Inflammatory macrophage treated with lipopolysaccharide for 4 hours (primary cell): ENCODE data around the gene FOSL1.
"Not testable (repeated sequence)": the region's sequence is repeated elsewhere in the genome, so short reads cannot be mapped to it uniquely, and the experiment has no call there.

Experiments
- DNase-seq: peaks from one replicate; pipeline ENCODE4 v3.0.0-alpha.2; 2020

FOSL1 gene

GRCh38 chr11:65852508-65853245, 47.5 kb downstream of the FOSL1 start:
- DNase-seq: no peak

GRCh38 chr11:65851811-65852507, 48.2 kb downstream of the FOSL1 start:
- DNase-seq: no peak

- DNase-seq: peak; percentile 19
Measured at GRCh38 chr11:65851083-65851579, 49.1 kb downstream of the FOSL1 start.

- no peak for DNase-seq
Measured at GRCh38 chr11:65850217-65851082, 49.7 kb downstream of the FOSL1 start.

GRCh38 chr11:65849771-65850216, 50.4 kb downstream of the FOSL1 start:
- no peak for DNase-seq

- no peak for DNase-seq
Measured at GRCh38 chr11:65849366-65849765, 50.8 kb downstream of the FOSL1 start.

- not testable (repeated sequence) for DNase-seq
Measured at GRCh38 chr11:65848693-65849092, 51.5 kb downstream of the FOSL1 start.

GRCh38 chr11:65847746-65848145, 52.4 kb downstream of the FOSL1 start:
- DNase-seq: no peak

- DNase-seq: no peak
Measured at GRCh38 chr11:65844231-65844872, 55.8 kb downstream of the FOSL1 start.

- no peak for DNase-seq
Measured at GRCh38 chr11:65843811-65844210, 56.4 kb downstream of the FOSL1 start.

GRCh38 chr11:65842144-65842543, 58.0 kb downstream of the FOSL1 start:
- no peak for DNase-seq
